Posterior vena cava (tissue), 2 donors: ENCODE measurements around the gene TMEM33. TPM values are rescaled to one million over a fixed set of nuclear protein-coding genes. Genes with fewer than 3 reads are reported as not detected.

Source experiments
- DNase-seq: peaks from one replicate; pipeline ENCODE4 v3.0.0-alpha.2; 2020; ENCODE audit warnings: low spot score
- intact Hi-C, 2 donors: fragments of 100-400 bp; cut with DNase I; formaldehyde crosslinking; loops; one replicate each; pipeline versions ENCODE4 v1.14.1 to v1.14.2; 2022 to 2023
- total RNA-seq, 2 donors: library from RNA; stranded (reverse); fragmentation: NEBNext Ultra II Directional; extraction: Animal tissue kit (Norgen Biotek cat#: 25700); gene quantifications; one replicate each; pipeline ENCODE4 v1.2.1, GENCODE V29; 2021
- donor health status: DM: yes; HTN: yes; CAD: no.
- donor health status: DM: yes; HTN: yes; CAD: no.

The TMEM33 gene
- total RNA-seq, 2 donors from 2014 or later, result 34.7 to 35.7 TPM

DNA sequence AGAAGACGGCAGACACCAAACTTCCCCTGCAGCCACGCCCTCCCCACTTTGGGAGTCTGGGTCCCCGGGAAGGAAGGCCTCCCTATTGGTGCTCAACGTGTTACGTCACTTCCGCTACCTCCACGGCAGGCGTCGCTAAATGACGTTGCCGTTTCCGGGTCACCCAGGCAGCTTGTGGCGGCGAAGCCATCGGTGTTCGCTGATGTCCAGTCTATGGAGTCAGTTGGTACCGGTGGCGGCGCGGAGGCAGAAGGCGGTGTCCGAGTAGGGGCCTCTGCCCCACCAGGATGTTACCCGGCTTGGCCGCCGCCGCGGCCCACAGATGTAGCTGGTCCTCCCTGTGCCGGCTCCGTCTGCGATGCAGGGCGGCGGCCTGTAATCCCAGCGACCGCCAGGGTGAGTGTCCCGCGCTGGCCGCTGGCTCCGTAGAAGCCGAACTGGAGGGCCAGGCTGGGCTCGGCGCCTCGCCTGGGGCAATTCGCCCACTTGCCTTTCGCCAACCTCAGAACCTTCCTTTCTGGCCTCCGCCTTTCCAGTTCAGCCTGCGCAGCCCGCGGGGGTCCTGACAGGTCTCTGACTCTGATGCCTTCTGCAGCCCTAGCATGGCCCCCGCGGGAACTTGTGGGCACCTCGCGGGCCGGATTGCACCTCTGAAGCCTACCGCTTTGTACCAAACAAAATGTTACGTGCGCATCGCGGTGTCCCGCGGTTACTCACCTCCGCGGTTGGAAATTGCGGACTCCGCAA, 55.3 kb downstream of the TMEM33 start, which contains the start of gene SLC30A9:
SLC30A9 (plus strand) TSS at position 166 of the 747 bp plus-strand sequence; CDS start at position 288, 122 bp downstream.
- intact Hi-C loops, result no loop called here
- peak; percentile 98 for DNase-seq

DNA sequence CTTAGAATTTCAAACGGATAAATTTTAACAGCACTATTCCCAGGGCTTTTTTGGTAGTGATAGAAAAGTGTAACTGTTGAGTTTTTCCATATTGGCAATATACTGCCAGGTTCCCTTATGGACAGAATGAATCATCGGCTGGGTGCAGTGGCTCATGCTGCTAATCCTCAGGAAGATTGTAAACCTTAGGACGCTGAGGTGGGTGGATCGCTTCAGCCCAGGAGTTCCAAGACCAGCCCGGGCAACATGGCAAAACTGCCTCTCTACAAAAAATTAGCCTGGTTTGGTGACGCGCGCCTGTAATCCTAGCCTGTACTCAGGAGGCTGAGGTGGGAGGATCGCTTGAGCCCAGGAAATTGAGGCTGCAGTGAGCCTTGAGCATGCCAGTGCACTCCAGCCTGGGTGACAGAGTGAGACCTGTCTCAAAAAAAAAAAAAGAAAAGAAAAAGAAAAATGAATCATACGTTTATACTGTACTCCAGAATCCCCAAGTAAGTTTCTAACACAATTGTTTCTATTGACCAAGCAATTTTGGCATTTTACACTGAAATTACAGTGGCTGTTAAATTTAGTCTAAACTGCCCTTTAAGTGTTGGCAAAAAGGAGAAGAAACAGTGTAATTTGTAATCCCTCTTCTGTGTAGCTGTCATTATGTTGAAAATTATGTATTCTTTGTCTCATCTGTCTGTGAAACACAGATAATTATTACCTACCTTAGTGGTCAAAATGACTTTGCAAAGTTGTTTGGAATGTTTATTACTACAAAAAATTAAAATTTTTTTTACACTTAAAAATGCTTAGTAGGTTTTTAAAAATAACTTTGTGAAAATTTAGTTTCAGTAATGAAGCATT, 56.9 kb downstream of the TMEM33 start:
- intact Hi-C loops, result no loop called here
- DNase-seq, result no peak

DNA sequence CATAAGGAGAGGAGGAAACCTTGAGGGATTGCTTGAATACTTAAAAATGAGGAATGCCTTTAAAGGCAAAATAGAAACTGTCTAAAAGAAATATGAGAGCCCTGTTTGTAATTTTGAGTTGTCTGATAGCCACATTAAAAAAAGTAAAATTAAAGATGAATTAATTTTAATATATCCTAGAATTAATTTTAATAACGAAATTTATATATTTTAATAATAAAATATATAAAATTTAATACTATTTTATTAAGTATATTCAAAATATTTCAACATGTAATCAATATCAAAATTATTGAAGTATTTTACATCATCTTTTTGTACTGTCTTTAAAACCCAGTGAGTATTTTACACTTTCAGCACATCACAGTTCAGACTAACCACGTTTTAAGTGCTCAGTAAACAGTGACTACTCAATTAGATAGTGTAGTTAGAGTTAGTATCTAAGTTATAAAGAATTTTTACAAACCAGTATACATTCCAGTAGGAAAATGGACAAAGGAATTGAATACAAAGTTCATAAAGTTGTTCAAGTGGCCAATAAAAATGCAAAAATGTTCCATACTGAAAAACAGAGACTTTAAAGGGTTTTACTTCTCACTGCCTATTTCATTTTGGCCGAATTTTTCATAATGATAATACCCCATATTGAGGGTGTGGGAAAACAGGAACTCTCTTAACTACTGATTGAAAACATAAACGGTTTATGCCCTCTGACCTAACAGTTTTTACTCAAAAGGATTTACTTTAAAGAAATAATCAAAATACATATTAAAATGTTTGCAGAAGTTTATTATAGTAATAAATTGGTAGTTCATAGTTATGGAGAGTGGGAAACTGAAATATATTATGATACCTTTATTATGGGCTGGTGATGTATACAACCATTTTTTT, 58.0 kb downstream of the TMEM33 start:
- no peak for DNase-seq

DNA sequence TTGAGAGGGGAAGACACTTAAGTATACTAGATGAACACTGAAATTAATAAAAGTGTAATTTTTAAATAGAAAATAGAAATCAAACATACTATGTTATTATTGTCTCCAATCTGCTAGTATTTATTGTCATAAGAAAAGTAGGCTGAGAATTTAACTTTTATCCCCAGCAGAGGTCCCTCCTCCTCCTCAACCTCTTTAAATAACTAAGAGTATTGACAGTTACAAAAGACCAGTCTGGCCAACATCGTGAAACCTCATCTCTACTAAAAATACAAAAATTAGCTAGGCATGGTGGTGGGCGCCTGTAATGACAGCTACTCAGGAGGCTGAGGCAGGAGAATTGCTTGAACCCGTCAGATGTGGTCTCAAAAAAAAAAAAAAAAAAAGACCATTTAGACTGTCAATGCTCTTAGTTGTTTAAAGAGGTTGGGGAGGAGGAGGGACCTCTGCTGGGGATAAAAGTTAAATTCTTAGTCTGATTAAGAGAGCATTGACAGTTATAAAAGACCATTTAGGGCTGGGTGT, 59.3 kb downstream of the TMEM33 start:
- no peak for DNase-seq
- intact Hi-C loops, result no loop called here

More for the DNA sequence above, 58.0 kb downstream of the TMEM33 start:
- intact Hi-C loops, result no loop called here

DNA sequence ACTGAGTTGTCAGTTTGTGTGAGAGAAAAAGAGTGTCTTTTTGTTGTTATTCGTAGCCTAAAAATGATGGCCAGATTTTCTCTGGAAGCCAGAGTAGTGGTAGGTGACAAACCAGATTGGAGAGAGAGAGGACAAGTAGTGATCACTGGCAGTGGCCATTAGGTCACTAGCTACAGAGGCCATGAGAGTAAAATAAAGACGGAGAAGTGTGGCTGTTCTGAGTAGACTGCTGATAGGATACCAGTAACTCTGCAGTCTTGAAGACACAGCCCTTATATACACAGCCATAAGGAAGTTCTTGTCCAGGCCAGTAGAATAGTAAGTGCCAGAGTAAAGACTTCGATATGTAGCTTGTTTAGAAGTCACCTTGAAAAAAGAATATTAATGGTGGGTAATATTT, 62.8 kb downstream of the TMEM33 start:
- DNase-seq, result no peak
- intact Hi-C loops, result no loop called here

DNA sequence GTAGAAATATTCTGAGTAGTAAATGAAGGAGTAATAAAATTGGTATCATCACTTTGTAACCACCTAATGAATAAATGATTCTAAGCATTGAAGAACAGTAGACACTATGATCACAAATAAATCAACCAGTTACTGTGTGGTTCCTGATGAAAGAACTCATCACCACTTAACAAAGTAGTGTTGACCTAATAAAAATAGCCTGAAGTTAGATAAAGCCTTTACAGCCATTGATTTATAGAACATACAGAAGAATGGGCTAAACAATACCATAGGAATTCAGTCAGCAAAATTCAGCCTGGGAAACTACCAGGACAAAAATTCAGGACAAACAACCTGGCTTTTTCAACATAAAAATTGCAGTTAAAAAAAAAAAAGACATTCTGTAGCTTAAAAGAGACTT, 64.1 kb downstream of the TMEM33 start:
- intact Hi-C loops, result no loop called here
- no peak for DNase-seq

DNA sequence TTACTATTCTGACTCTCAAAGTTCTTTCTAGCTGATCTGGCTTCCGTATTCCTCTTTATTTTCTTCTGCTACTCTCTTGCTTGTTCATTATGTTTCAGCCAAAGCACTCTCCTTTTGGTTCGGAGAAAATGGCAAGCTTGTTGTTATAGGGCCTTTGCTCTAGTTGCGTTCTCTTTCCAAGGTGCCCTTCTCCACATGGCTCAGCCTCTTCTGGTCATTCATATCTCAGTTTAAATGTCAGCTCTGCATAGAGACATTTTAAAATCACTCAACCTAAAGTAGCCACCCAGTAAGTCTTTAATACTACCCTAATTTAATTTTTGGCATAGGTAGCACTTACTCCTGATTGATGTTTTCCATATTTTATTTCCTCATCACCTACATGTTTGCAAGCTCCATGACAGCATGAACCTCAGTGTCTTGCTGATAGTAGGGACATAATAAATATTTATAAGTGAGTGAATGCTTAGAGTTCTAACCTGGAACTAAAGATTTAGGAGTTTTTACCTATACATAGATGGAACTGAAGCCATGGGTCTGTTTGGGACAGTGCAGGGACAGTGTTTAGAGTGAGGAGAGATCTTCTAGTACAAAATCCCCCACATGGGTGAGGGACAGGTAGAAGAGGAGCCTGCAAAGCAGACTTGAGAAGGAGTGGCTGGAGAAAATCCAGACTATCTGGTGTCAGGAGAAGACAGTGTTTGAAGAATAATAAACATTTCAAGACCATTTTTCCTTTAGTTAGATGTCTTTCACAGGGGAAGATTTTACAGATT, 73.0 kb downstream of the TMEM33 start:
- no peak for DNase-seq
- intact Hi-C loops, result no loop called here

Other genes with a start within 250 kb of the TMEM33 start
- not detected for gene PHOX2B, start 186.7 kb upstream of the TMEM33 start, total RNA-seq
- under 1 TPM; 0.28 to 0.33 TPM for gene DCAF4L1, start 46.3 kb downstream of the TMEM33 start, total RNA-seq
- 10 to 100 TPM; 42.1 to 47.4 TPM for gene SLC30A9, start 55.1 kb downstream of the TMEM33 start, total RNA-seq
- gene BEND4, start 217.2 kb downstream of the TMEM33 start, total RNA-seq, result under 1 TPM; 0.05 to 0.24 TPM